OCI-LY1 (cell line): ENCODE results near the gene RASAL3.

Source experiments
- EZH2 ChIP-seq: fragments of 200-600 bp; sonication (generic), shearing (Covaris generic); IDR thresholded peaks from 2 replicates; pipeline ENCODE4 v1.8.0; 2017; ENCODE audit warnings: borderline replicate concordance, mixed run types, mild to moderate bottlenecking, antibody characterized with exemption, low read length, moderate library complexity, mixed read lengths
- TF ChIP-seq, protein P1 (sequence below): fragments of 200-600 bp; sonication (generic), shearing (Covaris generic); IDR thresholded peaks from 2 replicates; pipeline ENCODE4 v1.5.1; 2017; ENCODE audit warnings: mild to moderate bottlenecking, antibody characterized with exemption, low read length, moderate library complexity, mixed read lengths

DNA sequence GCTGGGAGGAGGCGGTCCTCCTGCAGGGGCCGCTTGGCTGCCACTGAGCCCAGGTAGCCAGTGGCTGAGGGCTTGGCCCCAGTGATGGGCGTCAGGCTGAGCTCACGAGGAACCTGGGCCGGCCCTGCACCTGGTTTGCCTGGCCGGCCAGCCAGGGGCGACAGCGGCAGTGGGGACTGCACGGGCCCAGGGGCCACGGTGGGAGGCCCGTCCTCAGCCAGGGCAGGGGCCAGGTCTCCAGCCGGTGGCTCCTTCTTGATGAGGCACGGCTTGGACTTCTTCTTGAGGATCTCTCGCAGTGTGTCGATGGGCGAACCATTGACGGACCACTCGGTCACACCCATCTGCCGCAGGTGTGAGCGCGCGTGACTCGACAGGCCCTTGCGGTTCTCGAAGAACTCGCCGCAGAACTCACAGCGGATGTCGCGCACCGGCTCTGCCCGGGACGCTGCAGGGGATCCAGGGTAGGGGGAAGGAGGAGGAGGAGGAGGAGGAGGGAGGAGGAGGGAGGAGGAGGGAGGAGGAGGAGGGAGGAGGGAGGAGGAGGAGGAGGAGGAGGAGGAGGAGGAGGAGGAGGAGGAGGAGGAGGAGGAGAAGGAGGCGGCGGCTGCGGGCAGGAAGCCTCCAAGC, 38.9 kb downstream of the RASAL3 start:
- TF ChIP-seq, protein P1, sequence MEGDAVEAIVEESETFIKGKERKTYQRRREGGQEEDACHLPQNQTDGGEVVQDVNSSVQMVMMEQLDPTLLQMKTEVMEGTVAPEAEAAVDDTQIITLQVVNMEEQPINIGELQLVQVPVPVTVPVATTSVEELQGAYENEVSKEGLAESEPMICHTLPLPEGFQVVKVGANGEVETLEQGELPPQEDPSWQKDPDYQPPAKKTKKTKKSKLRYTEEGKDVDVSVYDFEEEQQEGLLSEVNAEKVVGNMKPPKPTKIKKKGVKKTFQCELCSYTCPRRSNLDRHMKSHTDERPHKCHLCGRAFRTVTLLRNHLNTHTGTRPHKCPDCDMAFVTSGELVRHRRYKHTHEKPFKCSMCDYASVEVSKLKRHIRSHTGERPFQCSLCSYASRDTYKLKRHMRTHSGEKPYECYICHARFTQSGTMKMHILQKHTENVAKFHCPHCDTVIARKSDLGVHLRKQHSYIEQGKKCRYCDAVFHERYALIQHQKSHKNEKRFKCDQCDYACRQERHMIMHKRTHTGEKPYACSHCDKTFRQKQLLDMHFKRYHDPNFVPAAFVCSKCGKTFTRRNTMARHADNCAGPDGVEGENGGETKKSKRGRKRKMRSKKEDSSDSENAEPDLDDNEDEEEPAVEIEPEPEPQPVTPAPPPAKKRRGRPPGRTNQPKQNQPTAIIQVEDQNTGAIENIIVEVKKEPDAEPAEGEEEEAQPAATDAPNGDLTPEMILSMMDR = no peak
- TF ChIP-seq EZH2 = no peak
